DMS53 treated with DMSO at 0.1 percent for 48 hours (cell line): ENCODE measurements around the gene CDH13.

Experiments
- DNase-seq: peaks from one replicate; lab custom pipeline; 2025; ENCODE audit not compliant: unreplicated experiment; lab: John Stamatoyannopoulos, UW

The CDH13 gene

GRCh38 chr16:83021746-83022145, 395.0 kb downstream of the CDH13 start:
- no peak for DNase-seq

- DNase-seq, result no peak
Measured at GRCh38 chr16:83023011-83023410, 396.2 kb downstream of the CDH13 start.

GRCh38 chr16:83023640-83024039, 396.9 kb downstream of the CDH13 start:
- DNase-seq, result no peak

GRCh38 chr16:83027973-83028372, 401.2 kb downstream of the CDH13 start:
- no peak for DNase-seq

GRCh38 chr16:83029467-83029866, 402.7 kb downstream of the CDH13 start:
- no peak for DNase-seq

- peak; percentile 5 for DNase-seq
Measured at GRCh38 chr16:83031524-83031923, 404.8 kb downstream of the CDH13 start.

- DNase-seq, result no peak
Measured at GRCh38 chr16:83037102-83037501, 410.3 kb downstream of the CDH13 start.

GRCh38 chr16:83037884-83038283, 411.1 kb downstream of the CDH13 start:
- no peak for DNase-seq

GRCh38 chr16:83040174-83040573, 413.4 kb downstream of the CDH13 start:
- DNase-seq, result no peak

GRCh38 chr16:83044589-83044988, 417.8 kb downstream of the CDH13 start:
- DNase-seq, result no peak

GRCh38 chr16:83045790-83046189, 419.0 kb downstream of the CDH13 start:
- no peak for DNase-seq

- DNase-seq, result no peak
Measured at GRCh38 chr16:83046664-83047063, 419.9 kb downstream of the CDH13 start.

- no peak for DNase-seq
Measured at GRCh38 chr16:83051451-83051850, 424.7 kb downstream of the CDH13 start.

GRCh38 chr16:83054283-83054682, 427.5 kb downstream of the CDH13 start:
- DNase-seq, result no peak

GRCh38 chr16:83058376-83058775, 431.6 kb downstream of the CDH13 start:
- no peak for DNase-seq

- no peak for DNase-seq
Measured at GRCh38 chr16:83059237-83059636, 432.5 kb downstream of the CDH13 start.

GRCh38 chr16:83066011-83066410, 439.2 kb downstream of the CDH13 start:
- DNase-seq, result no peak

- DNase-seq, result no peak
Measured at GRCh38 chr16:83066881-83067280, 440.1 kb downstream of the CDH13 start.

- DNase-seq, result no peak
Measured at GRCh38 chr16:83068686-83069085, 441.9 kb downstream of the CDH13 start.

GRCh38 chr16:83070416-83071209, 443.8 kb downstream of the CDH13 start:
- no peak for DNase-seq

GRCh38 chr16:83075956-83076355, 449.2 kb downstream of the CDH13 start:
- DNase-seq, result no peak

GRCh38 chr16:83083361-83083760, 456.6 kb downstream of the CDH13 start:
- no peak for DNase-seq

GRCh38 chr16:83085660-83086059, 458.9 kb downstream of the CDH13 start:
- no peak for DNase-seq
